Neuronal stem cell (in vitro differentiated cells): ENCODE data around the gene TF.
"Not testable (repeated sequence)": the region's sequence is repeated elsewhere in the genome, so short reads cannot be mapped to it uniquely, and the experiment has no call there.

Source experiments
- DNase-seq: peaks from one replicate; pipeline ENCODE4 v3.0.0-alpha.2; 2013; ENCODE audit warnings: low spot score
- H2AFZ ChIP-seq: one replicate; pipeline ENCODE4 v1.6.1; 2013; ENCODE audit warnings: mild to moderate bottlenecking, low read length, inconsistent platforms
- H2AK5ac ChIP-seq: 2 replicates; pipeline ENCODE4 v1.6.1; 2013; ENCODE audit warnings: low read depth, mild to moderate bottlenecking, inconsistent platforms, low read length, moderate library complexity, mixed read lengths
- H2BK120ac ChIP-seq: 2 replicates; pipeline ENCODE4 v1.6.1; 2013; ENCODE audit warnings: low read depth, mild to moderate bottlenecking, inconsistent platforms, low read length, moderate library complexity, mixed read lengths
- H2BK12ac ChIP-seq: one replicate; pipeline ENCODE4 v1.6.1; 2013; ENCODE audit warnings: low read length, inconsistent platforms
- H2BK15ac ChIP-seq: 2 replicates; pipeline ENCODE4 v1.6.1; 2013; ENCODE audit warnings: mild to moderate bottlenecking, low read length, inconsistent platforms, mixed read lengths
- H2BK5ac ChIP-seq: one replicate; pipeline ENCODE4 v1.6.1; 2013; ENCODE audit warnings: inconsistent platforms, mild to moderate bottlenecking, low read length, moderate library complexity
- H3K14ac ChIP-seq: one replicate; pipeline ENCODE4 v1.6.1; 2013; ENCODE audit warnings: low read length, inconsistent platforms
- H3K18ac ChIP-seq: 2 replicates; pipeline ENCODE4 v1.6.1; 2013; ENCODE audit warnings: low read length, inconsistent platforms
- H3K23ac ChIP-seq: 2 replicates; pipeline ENCODE4 v1.6.1; 2013; ENCODE audit warnings: low read depth, mild to moderate bottlenecking, mixed read lengths, low read length, inconsistent platforms; ENCODE audit not compliant: poor library complexity
- H3K27ac ChIP-seq: replicated peaks from 3 replicates; pipeline ENCODE4 v1.5.1; 2013; ENCODE audit warnings: low read length, inconsistent platforms
- H3K27me3 ChIP-seq, 3 experiments: 2 replicates each; pipeline ENCODE4 v1.6.1; 2013; ENCODE audit warnings: low read length in 3 of 3, mild to moderate bottlenecking in 2 of 3, inconsistent platforms in 1 of 3, low read depth in 1 of 3, mixed read lengths in 1 of 3, moderate library complexity in 1 of 3; ENCODE audit not compliant: control insufficient read depth in 3 of 3, insufficient read depth in 3 of 3
- H3K36me3 ChIP-seq, 2 donors: replicated peaks in 1 of 2; 2 replicates each; pipeline ENCODE4 v1.6.1; 2013; ENCODE audit warnings: low read length in 2 of 2; ENCODE audit not compliant: control insufficient read depth in 2 of 2, insufficient read depth in 2 of 2
- H3K4ac ChIP-seq: 2 replicates; pipeline ENCODE4 v1.6.1; 2013; ENCODE audit warnings: inconsistent platforms, mild to moderate bottlenecking, low read length, moderate library complexity
- H3K4me1 ChIP-seq, 2 donors: 1 replicate in 1 of 2; 2 replicates in 1 of 2; pipeline ENCODE4 v1.6.1; 2013; ENCODE audit warnings: low read length in 2 of 2, low read depth in 1 of 2; ENCODE audit not compliant: control insufficient read depth in 2 of 2, insufficient read depth in 1 of 2
- H3K4me2 ChIP-seq: one replicate; pipeline ENCODE4 v1.6.1; 2013; ENCODE audit warnings: mild to moderate bottlenecking, low read length, inconsistent platforms; ENCODE audit not compliant: insufficient read depth, poor library complexity, severe bottlenecking
- H3K4me3 ChIP-seq, 2 donors: 2 replicates each; pipeline ENCODE4 v1.5.1; 2013; ENCODE audit warnings: low read length in 2 of 2, mild to moderate bottlenecking in 2 of 2, inconsistent platforms in 1 of 2, moderate library complexity in 1 of 2
- H3K79me1 ChIP-seq: one replicate; pipeline ENCODE4 v1.6.1; 2013; ENCODE audit warnings: low read depth, mild to moderate bottlenecking, inconsistent platforms, low read length, moderate library complexity
- H3K9ac ChIP-seq: one replicate; pipeline ENCODE4 v1.6.1; 2013; ENCODE audit warnings: mild to moderate bottlenecking, low read depth, low read length, inconsistent platforms; ENCODE audit not compliant: poor library complexity
- H3K9me3 ChIP-seq, 2 donors: replicated peaks in 1 of 2; 2 replicates each; pipeline versions ENCODE3 to v1.6.1; 2013; ENCODE audit warnings: low read length in 2 of 2, mild to moderate bottlenecking in 2 of 2, inconsistent platforms in 1 of 2, low read depth in 1 of 2, mixed read lengths in 1 of 2, moderate library complexity in 1 of 2; ENCODE audit not compliant: control insufficient read depth in 2 of 2, insufficient read depth in 1 of 2
- H4K8ac ChIP-seq: one replicate; pipeline ENCODE4 v1.6.1; 2013; ENCODE audit warnings: low read depth, mild to moderate bottlenecking, inconsistent platforms, low read length, moderate library complexity
- H4K91ac ChIP-seq: one replicate; pipeline ENCODE4 v1.6.1; 2013; ENCODE audit warnings: low read length, low read depth, mild to moderate bottlenecking, inconsistent platforms; ENCODE audit not compliant: poor library complexity
- WGBS, 2 donors: extraction: QIAGEN DNeasy Blood & Tissue Kit; methylation state at CpG; one replicate each; pipeline ENCODE4 v1.1.7; 2013; ENCODE audit warnings: missing lambda C conversion rate in 2 of 2, mixed read lengths in 1 of 2; ENCODE audit not compliant: insufficient read length in 2 of 2, insufficient replicate concordance in 1 of 2; ENCODE audit errors: extremely low coverage in 2 of 2; 5-methylcytosine and 5-hydroxymethylcytosine counted together

The TF gene

DNA sequence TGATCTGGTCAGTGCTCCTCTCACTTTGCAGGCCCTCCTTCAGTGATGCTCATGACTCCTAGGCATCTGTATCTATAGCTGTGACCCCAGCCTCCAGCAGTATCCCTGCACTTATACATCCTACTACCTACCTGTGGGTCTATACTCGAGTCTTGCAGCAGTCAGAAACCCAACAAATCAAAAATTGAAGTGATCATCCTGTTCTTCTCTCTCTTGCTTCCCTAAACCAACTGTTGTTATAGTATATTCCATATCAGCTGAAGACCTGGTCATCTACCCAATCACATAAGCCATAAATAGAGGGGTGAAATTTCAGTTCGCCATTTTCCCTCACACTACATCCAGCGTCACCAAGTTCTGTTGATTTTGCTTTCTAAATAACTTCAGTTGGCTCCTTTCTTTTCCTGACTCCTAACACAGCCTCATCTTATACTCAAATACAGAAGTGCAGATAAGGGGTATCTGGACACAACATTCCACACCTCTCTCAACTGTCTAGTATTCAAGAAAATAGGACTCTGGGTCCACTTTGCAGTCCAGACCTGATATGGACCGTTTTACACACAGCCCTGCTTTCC, 33.5 kb downstream of the TF start:
- Histone ChIP-seq H2AK5ac (no peak overlapping the region), H2BK12ac (no peak overlapping the region), H3K4ac (no peak overlapping the region), H3K9ac (no peak overlapping the region), H2BK120ac (no peak overlapping the region), H3K18ac (no peak overlapping the region), H3K4me2 (no peak overlapping the region), H2AFZ (no peak overlapping the region), H3K23ac (no peak overlapping the region), H3K4me3 (no peak overlapping the region), H4K8ac (no peak overlapping the region), H4K91ac (no peak overlapping the region), H3K27me3 (peaks cover 0 to 17% (median 0%) of the 10 kb centered on the region in 3 experiments), H3K79me1 (no peaks in the 10 kb centered on the region), H3K4me1 (no peaks in the 10 kb centered on the region), H2BK15ac (no peak overlapping the region), H3K36me3 (no peaks in the 10 kb centered on the region), H2BK5ac (no peak overlapping the region), H3K27ac (no peak overlapping the region), H3K14ac (no peak overlapping the region), H3K9me3 (peaks cover 0 to 5% of the 10 kb centered on the region in 2 donors)
- WGBS, 2 donors: no CpG with 5 or more reads among the region's 4 CpGs
- DNase-seq: no peak

DNA sequence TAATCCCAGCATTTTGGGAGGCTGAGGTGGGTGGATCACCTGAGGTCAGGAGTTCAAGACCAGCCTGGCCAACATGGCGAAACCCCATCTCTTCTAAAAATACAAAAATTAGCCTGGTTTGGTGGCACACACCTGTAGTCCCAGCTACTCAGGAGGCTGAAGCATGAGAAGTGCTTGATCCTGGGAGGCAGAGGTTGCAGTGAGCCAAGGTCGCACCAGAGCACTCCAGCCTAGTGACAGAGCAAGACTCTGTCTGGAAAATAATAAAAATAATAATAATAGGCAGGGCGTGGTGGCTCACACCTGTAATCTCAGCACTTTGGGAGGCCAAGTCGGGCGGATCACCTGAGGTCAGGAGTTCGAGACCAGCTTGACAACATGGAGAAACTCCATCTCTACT, 34.6 kb downstream of the TF start:
- not testable (repeated sequence) for H2AFZ ChIP-seq, H3K14ac ChIP-seq, H2BK15ac ChIP-seq, H3K18ac ChIP-seq, H3K4me2 ChIP-seq, H3K79me1 ChIP-seq, H3K9ac ChIP-seq, H3K4ac ChIP-seq, H3K27ac ChIP-seq, H3K4me3 ChIP-seq, H3K36me3 ChIP-seq, H2BK12ac ChIP-seq, H2AK5ac ChIP-seq, H4K91ac ChIP-seq, H2BK5ac ChIP-seq, DNase-seq, H2BK120ac ChIP-seq, H3K23ac ChIP-seq, H3K9me3 ChIP-seq, H4K8ac ChIP-seq, H3K4me1 ChIP-seq
- peaks cover 0 to 17% (median 0%) of the 10 kb centered on the region in 3 experiments for H3K27me3 ChIP-seq
- WGBS, 2 donors: no CpG with 5 or more reads among the region's 6 CpGs

DNA sequence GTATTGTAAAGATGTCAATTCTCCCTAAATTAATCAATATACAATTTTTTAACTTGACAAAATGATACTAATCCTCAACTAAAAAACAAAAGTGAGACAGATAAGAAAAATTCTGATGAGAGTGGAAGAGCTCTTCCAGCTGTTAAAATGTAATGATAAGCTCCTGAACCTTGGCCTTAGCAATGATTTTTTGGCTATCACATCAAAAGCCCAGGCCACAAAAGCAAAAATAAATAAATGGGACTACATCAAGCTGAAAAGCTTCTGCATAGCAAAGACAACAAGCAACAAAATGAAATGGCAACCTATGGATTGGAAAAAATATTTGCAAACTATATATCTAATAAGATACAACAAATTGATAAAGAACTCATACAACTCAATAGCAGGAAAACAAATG, 35.4 kb downstream of the TF start:
- no peak overlapping the region for H3K4ac ChIP-seq
- H3K79me1 ChIP-seq: no peaks in the 10 kb centered on the region
- no peak overlapping the region for H2AK5ac ChIP-seq
- no peak overlapping the region for H3K18ac ChIP-seq
- no peak overlapping the region for H3K23ac ChIP-seq
- H2BK120ac ChIP-seq: no peak overlapping the region
- H3K4me1 ChIP-seq: no peaks in the 10 kb centered on the region
- H3K14ac ChIP-seq: no peak overlapping the region
- no peak overlapping the region for H4K8ac ChIP-seq
- H3K4me3 ChIP-seq: no peak overlapping the region
- no peaks in the 10 kb centered on the region for H3K36me3 ChIP-seq
- H2BK15ac ChIP-seq: no peak overlapping the region
- no peak for DNase-seq
- H3K27ac ChIP-seq: no peak overlapping the region
- no peak overlapping the region for H3K9ac ChIP-seq
- H4K91ac ChIP-seq: no peak overlapping the region
- no peak overlapping the region for H2BK12ac ChIP-seq
- no peak overlapping the region for H2AFZ ChIP-seq
- H3K9me3 ChIP-seq: peaks cover 0 to 5% of the 10 kb centered on the region in 2 donors
- H3K4me2 ChIP-seq: no peak overlapping the region
- no peak overlapping the region for H2BK5ac ChIP-seq
- H3K27me3 ChIP-seq: peaks cover 0 to 17% (median 0%) of the 10 kb centered on the region in 3 experiments

DNA sequence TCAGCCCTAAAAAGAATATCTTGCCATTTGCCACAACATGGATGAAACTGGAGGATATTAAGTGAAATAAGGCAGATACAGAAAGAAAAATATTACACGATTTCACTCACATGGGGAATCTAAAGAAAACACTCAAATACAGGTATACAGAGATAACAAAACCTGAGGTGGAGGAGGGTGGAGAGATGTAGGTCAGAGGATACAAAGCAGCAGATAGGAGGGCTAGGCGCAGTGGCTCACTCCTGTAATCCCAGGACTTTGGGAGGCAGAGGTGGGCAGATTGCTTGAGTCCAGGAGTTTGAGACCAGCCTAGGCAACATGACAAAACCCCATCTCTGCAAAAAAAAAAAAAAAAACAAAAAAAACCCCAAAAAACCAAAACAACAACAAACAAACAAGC, 36.3 kb downstream of the TF start:
- Histone ChIP-seq H3K9me3 (peaks cover 0 to 5% of the 10 kb centered on the region in 2 donors), H4K8ac (no peak overlapping the region), H3K36me3 (no peaks in the 10 kb centered on the region), H2AK5ac (no peak overlapping the region), H3K23ac (no peak overlapping the region), H3K27ac (no peak overlapping the region), H3K4me1 (no peaks in the 10 kb centered on the region), H2AFZ (no peak overlapping the region), H3K4ac (no peak overlapping the region), H4K91ac (no peak overlapping the region), H3K79me1 (no peaks in the 10 kb centered on the region), H3K4me2 (no peak overlapping the region), H3K18ac (no peak overlapping the region), H2BK5ac (no peak overlapping the region), H3K27me3 (peaks cover 0 to 16% (median 0%) of the 10 kb centered on the region in 3 experiments), H2BK120ac (no peak overlapping the region), H2BK12ac (no peak overlapping the region), H2BK15ac (no peak overlapping the region), H3K9ac (no peak overlapping the region), H3K14ac (no peak overlapping the region), H3K4me3 (no peak overlapping the region)
- WGBS, 2 donors: no CpG with 5 or more reads among the region's 2 CpGs
- no peak for DNase-seq
